Testis (tissue), 2 donors: ENCODE data around the gene HIGD1A.

Experiments
- POLR2A ChIP-seq: fragments of 450-650 bp; IDR thresholded peaks from one replicate; pipeline ENCODE4 v1.6.1; 2017; ENCODE audit warnings: antibody characterized with exemption, mild to moderate bottlenecking, moderate library complexity
- TF ChIP-seq, protein P1 (sequence below), 3 experiments: fragments of 450-650 bp in 2 of 3; fragments of 200-600 bp in 1 of 3; sonication (generic) in 1 of 3; IDR thresholded peaks; one replicate each; pipeline ENCODE4 v1.5.1; 2016 to 2019; ENCODE audit warnings: antibody characterized with exemption in 3 of 3, mild to moderate bottlenecking in 2 of 3, moderate library complexity in 1 of 3

- TF ChIP-seq, protein P1, sequence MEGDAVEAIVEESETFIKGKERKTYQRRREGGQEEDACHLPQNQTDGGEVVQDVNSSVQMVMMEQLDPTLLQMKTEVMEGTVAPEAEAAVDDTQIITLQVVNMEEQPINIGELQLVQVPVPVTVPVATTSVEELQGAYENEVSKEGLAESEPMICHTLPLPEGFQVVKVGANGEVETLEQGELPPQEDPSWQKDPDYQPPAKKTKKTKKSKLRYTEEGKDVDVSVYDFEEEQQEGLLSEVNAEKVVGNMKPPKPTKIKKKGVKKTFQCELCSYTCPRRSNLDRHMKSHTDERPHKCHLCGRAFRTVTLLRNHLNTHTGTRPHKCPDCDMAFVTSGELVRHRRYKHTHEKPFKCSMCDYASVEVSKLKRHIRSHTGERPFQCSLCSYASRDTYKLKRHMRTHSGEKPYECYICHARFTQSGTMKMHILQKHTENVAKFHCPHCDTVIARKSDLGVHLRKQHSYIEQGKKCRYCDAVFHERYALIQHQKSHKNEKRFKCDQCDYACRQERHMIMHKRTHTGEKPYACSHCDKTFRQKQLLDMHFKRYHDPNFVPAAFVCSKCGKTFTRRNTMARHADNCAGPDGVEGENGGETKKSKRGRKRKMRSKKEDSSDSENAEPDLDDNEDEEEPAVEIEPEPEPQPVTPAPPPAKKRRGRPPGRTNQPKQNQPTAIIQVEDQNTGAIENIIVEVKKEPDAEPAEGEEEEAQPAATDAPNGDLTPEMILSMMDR (IDR thresholded peaks at IDR 0.05): no peak
- no peak for TF ChIP-seq POLR2A
Observed at GRCh38 chr3:42758126-42758525, 46.2 kb downstream of the HIGD1A start.
